Inferior parietal cortex (tissue), 1 donor: Measurements from ENCODE around the gene DLD.
"Not testable (repeated sequence)": the region's sequence is repeated elsewhere in the genome, so short reads cannot be mapped to it uniquely, and the experiment has no call there.

Source experiments
- DNase-seq: peaks from one replicate; pipeline ENCODE4 v3.0.0-alpha.2; 2016; ENCODE audit errors: extremely low spot score

DLD gene

GRCh38 chr7:107915541-107915940 lies 24.6 kb downstream of the DLD start:
- DNase-seq = no peak

GRCh38 chr7:107917763-107918651 lies 27.0 kb downstream of the DLD start:
- DNase-seq = no peak

GRCh38 chr7:107918948-107919347 lies 28.0 kb downstream of the DLD start:
- DNase-seq = no peak

- DNase-seq = no peak
Observed at GRCh38 chr7:107920048-107920772, 29.2 kb downstream of the DLD start.

- DNase-seq = not testable (repeated sequence)
Observed at GRCh38 chr7:107921826-107922225, 30.8 kb downstream of the DLD start.

GRCh38 chr7:107922886-107923285 lies 31.9 kb downstream of the DLD start:
- DNase-seq = no peak

DNA sequence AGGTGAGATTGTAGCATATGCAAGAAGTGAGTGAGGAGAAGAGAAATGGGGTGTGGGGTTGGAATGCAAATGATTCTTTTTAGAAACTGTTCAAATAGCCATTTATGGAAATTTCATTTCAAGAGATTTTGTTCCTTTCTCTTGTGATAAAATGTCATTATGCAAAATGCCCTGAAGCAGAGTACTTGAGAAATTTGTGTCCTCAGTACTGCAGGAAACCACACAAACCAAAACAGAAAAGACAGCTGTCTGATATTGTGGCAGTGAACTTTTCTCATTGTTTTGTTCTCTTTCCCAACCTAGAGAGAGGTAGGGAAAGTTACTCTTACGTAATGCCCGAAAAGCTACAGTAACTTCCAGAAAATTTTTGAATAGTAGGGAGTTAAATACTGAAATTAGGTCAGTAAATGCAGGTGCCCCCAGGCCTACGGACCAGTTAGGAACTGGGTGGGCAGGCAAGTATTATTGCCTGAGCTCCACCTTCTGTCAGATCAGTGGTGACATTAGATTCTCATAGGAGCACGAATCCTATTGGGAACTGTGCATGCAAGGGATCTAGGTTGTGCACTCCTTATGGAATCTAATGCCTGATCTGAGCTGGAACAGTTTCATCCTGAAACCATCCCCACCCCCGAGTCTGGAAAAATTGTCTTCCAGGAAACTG lies 34.0 kb downstream of the DLD start:
- DNase-seq = no peak

DNA sequence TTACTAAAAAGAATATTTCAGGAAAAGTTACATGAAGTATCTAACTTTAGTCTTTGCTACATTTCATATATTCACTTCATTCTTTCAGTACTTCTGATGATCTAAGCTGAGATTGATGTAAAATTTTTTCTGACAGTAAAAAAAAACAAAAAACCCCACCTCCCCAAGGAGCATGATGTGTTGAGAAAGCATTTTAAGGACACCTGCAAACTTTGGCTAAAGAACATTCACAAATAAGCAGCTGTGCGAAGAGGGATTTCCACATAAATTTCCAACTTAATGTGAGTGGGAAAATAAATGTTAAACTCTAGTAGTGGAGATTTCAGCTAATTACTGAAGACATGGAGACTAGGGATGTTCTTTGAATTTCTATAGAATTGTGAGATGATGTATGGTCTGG lies 35.5 kb downstream of the DLD start:
- DNase-seq = no peak

GRCh38 chr7:107931740-107932515 lies 40.9 kb downstream of the DLD start:
- no peak for DNase-seq

GRCh38 chr7:107932805-107933204 lies 41.8 kb downstream of the DLD start:
- DNase-seq = no peak

DNA sequence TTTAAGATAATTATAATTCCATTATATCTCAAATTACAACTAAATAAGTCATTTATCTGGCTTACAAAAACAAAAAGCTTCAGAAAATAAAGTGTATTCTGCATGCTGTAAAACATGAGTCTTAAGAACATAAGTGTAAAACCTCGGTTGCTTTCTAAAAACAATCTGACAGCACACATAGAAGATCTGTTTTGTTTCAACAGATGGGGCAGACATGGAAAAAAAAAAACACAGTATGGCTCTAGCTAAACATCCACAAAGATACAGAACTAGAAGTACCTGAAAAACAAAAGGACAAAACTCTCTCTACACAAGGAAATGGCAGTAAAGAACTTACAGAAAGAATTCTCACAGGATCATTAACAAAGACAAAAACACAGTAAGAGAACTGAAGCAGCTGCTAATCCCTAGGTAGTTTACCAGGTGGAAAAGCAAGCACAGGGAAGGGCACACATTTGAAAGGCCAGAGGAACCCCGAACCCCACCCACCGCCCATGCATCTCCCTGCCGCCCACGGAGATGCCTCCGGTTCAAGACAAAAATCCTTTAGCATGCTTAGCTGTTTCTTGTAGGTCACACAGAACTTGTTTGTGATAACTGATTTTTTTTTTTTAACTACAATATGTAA lies 42.5 kb downstream of the DLD start:
- DNase-seq = no peak

GRCh38 chr7:107934991-107935770 lies 44.2 kb downstream of the DLD start:
- DNase-seq = no peak

DNA sequence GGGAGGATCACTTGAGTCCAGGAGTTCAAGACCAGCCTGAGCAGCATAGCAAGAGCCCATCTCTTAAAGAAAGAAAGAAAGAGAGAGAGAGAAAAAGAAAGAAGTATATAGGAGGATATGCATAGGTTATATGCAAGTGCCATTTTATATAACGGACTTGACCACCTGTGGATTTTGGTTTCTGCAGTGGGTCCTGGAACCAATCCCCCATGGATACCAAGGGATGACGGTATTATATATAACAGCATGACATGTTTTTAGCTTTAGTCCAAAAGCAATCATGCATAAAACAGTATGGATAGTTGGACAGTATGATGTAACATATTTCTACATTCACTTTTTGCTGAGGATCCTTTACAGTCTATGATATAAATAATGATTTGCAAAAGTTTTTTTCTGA lies 45.3 kb downstream of the DLD start:
- DNase-seq = no peak

DNA sequence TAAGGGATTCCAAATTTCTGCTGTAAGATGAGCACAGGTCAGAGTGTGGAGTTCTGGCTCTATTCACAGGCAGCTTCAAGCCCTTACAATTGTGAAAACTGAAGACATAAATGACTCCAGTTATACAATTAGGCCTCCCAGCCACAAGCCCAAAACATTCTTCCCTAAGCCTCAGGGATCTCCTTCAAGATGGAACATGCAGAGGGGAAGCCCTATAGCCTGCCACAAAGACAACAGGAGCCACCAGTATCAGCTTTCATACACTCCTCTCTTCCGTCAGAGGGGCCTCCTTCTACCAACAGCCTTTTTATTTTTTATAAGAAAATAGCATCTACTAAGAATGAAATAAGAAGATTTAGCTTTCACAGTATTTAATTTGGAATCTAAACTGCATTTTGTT lies 46.5 kb downstream of the DLD start:
- DNase-seq = no peak

- no peak for DNase-seq
Observed at GRCh38 chr7:107938456-107939250, 47.7 kb downstream of the DLD start.

DNA sequence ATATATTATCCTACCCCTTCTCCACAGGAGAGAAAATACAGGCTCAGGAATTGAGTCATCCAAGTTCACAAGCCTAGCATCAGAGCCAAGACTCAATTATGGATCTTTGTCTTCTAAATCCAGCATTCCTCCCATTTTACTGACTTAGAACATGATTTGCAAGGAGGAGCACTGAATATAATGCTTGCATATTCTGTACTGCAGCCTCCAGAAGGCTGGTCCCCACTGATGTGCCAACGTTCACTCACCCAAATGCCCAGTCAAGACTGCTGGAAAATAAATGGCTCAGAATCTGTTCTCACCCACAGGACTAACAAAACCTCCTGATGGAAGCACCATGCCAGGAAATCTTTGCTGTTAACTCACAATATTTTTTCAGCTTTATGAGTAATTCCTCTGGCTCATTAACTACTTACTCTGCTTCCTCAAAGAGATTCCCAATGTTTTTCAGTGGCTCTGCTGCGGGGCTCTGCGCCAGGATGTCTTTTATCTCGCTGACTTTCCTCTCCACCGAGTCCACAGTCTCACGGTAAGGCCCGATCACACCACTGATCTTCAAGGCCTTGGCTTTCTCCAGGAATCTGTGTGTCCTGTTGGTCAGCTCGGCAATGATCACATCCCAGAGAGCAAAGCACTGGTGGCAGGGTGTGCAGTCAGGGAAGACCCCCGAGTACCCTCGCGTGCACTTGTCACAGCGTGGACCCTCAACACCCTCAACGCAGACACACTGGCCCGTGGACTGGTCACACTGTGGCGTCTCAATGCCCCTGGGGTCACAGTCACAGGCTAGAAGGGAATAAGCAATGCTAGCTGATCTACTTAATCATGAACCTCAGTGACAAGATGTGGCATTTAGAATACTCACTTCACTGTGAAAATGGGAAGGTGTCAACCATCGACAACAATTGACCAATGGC lies 48.8 kb downstream of the DLD start:
- peak; percentile 47 for DNase-seq

GRCh38 chr7:107940951-107941350 lies 50.0 kb downstream of the DLD start:
- DNase-seq = no peak

DNA sequence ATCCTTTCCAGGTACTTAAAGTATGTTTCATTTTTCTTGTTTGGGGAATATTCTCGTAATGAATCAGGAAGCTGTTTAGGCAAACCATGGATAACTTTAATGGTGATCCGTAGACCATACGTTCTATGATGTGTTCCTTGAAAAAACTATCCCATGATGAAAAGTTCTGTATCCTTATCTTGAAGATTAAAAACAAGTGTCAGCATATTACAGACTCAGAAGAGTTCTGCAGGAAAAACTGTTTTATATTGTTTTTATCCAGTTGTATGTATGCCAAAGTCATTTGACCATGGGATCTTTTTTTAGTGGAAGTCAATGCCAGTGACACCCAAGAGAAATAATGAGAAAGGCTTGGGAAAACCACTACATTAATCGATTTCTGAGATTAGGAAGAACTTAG lies 52.0 kb downstream of the DLD start:
- DNase-seq = no peak
